Epidermal melanocyte (primary cell): Measurements from ENCODE around the gene MREG.
A peak's percentile ranks its signal among the peaks of the same experiment; 100 is the strongest.

Source experiments
- DNase-seq: peaks from one replicate; pipeline ENCODE4 v3.0.0; 2011; ENCODE audit warnings: low spot score; ENCODE audit not compliant: insufficient read length

MREG gene

DNA sequence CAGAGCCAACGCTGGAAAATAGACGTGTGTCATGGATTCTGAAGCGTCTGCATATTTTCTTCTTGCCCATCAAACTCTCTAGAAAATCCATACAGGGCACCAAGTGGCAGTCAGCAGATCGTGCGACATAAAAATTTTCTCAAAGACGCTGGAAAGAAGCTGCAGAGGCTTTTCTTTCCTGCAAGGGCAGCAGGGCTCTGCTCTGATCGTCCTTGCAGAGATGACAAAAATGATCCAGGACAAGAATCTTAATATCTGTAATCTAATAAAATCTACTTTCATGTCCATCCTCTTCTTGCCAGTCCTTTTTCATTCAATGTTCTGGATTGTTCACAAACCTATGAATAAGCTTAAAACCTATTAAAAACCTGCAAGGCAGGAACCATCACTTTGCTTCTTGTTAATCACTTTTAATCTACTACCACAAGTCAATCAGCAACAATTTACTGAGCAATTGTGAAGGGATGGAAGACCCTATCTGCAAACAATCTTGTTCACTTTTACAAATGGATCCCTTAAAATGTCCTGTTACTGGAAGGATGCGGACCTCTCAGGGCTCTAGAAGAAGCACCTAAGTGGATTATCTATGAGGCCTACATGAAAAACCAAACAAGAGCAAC is 93.6 kb downstream of the MREG start:
- DNase-seq = no peak

DNA sequence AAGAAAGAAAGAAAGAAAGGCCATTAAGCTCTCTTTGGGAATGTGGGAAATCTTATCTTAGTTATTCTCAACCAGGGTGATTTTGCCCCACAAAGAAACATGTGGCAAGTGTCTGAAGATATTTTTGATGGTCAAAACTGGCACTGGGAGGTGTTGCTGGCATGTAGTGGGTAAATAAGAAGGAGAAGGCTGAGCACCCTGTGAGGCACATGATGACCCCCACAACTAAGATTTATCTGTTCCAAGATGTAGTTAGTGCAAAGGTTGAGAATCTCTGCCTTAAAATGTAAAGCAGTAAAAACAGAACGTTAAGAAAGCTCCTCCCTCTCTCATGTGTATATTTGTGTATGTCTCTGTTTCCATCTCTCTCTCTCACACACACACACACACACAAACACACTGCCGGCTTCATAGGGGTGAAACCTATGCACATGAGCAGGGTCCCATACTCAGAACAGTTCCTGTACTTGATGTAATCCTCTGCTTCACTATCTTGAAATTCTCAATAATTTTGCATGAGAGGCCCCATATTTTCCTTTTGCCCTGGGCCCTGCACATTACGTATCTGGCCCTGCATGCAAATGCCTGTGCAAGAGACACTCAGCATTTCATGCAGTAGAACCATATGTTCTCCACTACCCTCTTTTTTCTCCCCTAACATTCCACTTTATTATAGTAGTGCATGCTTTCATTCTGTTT is 94.3 kb downstream of the MREG start:
- DNase-seq = no peak

DNA sequence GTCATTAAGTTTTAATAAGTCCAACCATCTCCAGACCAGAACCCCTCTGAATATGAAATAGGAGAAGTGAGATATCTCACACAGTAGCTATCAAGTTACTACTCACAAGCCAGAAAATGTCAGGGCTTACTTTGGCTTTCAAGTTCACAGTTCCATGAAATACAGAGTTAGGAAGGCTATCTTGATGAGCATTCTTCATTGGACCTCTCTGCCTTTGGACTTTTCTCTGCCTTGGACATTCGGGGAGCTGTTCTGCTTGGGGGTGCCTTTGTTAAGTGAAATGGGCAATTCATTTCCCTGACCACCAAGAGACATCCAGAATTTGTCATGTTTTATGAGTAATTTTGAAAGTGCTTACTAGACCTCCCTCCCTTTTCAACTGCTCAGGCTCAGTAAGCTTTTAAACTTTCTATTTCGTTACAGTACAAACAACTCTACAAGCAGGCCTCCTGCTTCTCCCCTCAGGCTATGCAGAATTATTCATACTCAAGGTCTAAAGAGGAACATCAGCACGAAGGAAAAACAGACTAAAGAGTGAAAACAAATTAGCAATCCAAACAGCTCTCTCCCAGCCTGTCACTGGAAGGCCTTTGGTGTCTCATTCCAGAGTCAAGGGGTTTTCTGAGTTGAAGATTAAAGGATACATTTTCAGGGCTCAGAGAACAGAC is 95.3 kb downstream of the MREG start:
- no peak for DNase-seq

DNA sequence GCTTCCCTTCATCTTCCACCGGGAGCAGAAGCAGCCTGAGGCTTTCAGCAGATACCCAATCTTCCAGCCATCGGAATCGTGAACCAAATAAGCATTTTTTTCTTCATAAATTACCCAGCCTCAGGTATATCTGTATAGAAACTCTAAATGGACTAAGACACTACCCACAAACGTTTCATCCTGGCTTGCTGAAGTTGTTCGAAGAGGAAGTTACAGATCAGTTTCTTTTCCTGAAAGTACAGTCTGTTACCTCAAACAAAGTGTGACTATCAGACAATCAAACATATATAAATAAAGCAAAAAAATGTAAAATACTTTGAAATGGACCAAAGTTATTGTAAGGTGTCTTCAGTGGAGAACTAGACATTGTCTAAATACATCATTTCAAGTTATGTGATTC is 97.9 kb downstream of the MREG start:
- no peak for DNase-seq

DNA sequence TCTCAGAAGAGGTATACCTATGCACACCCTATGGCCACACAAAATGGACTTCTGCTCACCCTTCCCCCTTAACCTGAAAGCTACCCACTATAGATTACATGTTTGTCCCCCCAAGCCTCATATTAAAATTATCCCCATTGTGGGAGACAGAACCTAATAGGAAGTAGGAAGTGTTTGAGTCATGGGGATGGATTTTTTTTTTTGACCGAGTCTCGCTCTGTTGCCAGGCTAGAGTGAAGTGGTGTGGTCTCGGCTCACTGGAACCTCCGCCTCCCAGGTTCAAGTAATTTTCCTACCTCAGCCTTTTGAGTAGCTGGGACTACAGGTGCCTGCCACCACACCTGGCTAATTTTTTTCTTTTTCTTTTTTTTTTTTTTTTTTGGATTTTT is 98.6 kb downstream of the MREG start:
- no peak for DNase-seq

DNA sequence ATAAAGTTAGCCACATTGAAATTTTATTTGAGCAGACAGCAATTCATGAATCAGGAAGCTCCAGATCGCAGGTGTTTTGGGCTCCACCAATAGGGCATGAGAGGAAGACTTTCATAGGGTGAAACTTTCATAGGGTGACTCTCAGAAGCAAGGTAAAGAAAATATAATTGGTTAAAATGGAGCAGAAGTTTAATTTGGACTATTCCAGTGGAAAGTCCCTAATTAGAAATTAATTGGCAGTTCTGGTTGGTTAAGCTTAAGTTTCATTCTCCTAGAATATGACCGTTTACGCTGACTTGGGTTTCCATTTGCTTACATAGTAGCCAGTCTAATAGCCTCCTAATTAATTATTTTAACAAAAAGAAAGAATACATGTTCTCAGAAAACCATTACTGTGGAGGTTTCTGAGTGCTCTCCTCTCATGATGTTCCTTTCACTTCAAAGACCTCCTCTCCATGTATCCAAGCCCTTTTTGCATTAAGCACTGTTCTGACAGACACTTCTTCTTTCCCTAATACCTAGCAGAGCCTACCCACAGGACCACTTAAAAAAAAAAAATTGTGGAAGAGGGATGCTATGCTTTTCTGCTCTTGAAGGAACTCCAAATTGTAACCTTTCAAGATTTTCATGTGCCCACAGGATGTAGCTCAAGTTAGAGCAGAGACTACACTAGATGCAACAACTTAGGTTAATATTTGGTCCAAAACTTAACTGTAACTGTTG is 99.1 kb downstream of the MREG start:
- no peak for DNase-seq

DNA sequence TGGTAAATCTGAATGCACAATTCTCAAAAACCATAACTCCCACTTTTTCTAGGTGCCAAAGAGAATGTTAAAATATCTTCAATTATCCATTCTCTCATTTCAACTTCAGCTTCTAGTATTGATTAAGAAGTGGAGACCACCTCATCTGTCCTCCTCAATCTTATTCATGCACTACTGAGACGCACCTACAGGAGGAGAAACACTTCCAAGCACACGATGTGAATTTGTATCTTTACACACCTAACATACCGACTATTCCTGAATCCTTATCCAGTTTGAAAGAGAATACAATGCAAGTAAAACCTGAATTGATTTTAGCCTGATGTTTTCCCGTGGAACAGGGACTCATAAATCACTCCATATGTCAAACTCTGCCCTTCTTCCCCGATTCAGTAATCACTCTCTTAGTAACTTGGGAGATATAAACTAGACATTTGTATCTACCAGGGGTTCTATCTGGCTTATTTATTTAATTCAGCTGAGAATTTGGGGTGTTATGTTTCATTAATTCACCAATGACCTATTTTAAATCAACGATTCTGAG is 101.0 kb downstream of the MREG start:
- DNase-seq = no peak

DNA sequence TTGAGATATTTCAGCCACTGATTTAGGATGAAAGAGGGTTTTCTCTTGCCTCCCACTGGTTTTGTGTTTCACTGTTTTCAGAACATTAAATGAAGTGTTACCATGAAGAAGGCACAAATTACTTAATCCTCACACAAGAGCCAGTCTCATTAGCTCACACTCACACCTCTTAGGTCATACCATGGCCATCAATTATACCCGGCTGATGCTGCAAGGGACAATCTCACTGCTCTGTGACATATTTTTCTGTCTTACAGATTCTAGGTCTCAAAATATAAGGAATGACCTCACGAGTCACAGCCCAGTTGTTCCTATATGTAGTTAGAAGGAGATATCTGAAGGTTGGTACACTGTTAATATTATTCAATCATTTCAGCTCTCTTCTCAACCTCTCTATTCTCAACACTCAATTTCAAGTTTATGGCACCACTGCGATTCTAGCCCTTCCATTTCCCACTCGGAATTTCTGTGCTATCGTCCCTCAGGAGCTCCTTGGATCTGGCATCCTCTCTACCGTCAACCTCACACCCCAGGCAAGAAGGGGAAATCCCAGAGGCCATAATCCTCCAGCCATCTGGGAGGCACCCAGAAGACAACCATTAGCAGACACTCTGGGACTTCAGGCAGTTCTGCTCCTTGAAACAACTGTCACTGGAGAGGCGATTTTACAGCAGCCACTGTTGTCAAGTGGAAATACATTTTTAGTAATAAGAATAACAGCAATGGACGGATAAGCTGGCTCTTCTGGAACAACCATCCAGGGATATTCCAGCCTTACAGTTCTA is 101.9 kb downstream of the MREG start:
- DNase-seq = no peak

DNA sequence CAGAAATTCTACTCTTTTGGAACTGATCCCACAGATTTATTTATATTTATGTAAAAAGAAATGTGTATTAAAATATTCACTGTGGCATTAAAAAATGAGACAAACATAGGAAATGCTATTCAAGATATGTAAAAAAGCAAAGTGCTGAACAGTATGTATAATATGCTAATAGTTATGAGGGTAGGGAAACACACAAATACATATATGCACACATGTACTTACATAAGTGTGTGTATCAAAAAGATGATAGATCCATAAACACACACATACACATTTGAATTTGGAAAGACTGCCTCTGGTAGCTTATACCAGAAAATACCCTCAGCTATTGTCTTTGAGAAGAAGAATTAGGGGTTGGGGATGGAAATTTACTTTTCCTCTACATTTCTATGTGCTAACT is 103.2 kb downstream of the MREG start:
- DNase-seq = no peak

DNA sequence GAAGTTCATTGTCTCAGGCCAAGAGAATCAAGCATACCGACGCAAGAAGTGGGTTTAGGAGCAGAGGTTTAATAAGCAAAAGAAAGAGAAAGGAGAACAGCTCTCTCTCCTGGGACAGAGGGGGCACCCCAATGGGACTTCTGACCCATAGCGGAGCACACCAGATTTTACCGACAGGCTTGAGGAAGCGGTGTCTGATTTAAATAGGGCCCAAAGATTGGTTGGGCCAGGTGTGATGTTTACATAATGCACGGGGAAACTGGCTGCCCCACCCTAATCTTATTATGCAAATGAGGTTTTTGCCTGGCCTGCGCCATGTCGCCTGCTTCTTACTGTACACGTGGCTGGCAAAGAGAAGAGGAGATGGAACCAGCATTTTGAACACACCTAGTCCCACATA is 106.2 kb downstream of the MREG start:
- no peak for DNase-seq

DNA sequence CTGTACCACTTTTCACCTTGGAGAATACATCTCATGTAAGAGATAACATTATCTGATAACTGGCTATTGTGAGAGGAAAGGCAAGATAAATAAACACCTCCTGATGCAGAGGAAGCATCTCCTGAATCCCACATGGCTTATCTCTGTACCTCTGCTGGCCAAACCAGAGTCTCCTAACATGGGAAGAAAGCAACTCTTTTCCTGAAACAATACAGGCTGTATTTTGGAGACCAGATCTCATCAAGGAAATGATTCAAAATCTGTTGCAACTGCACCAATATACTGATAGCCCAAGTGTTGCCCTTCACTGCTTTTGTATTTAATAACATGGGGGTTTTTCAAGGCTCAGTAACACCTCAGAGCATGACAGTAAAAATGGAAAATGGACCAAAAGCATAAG is 106.9 kb downstream of the MREG start:
- DNase-seq = no peak

DNA sequence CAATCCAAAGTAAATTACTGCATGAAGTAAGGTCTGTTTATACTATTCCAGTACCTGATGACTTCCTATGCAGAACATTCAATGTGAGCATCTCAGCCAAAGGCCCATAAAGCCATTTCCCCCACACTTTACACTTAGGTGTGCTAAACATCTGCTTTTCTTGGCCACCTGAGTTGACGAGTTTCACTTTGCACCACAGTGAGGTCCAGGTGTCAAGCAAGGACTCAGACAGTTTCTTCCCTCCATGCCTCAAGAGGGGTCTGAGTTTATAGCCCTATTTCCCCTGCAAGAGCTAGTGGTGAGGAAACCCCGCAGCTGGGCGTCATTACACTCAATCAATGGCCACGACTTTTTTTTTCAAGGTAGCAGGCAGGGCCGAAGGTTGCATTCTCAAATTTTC is 107.7 kb downstream of the MREG start:
- no peak for DNase-seq

DNA sequence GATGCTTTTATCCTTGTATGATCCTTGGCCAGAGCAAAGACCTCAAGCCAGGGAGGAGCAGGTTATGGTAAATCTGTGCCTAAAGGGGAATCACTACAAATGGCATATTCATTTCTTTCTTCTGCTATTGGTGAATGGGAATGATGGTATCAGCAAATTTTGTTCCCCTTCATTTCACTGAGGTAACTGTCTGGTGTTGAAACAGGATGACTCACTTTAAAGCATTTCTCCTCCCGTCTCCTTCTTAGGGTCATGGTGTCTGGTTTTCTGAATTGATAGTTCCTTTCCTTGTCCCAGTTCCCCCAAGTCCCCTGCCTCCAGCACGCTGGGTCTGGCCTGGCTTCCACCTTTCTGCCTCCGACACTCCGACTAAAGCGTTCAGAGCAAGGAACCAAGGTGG is 109.2 kb downstream of the MREG start:
- DNase-seq = peak; percentile 27

DNA sequence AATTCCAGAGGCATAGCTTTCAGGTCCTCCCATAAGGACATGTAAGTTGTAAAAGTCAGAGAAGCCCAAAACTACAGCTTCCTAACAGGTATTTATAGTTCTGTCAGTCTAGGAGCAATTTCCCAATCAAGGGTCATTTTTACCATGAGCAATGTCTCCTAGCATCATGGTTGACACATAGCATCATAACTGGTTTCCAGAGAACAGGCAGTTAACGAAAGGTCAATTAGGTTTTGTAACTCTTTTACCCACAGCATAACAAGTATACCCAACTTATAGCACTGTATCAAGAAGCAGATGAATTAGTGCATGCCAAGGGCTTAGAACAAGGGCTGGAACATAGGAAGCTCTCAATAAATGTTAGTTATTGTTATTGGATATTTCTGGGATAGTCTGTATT is 110.1 kb downstream of the MREG start:
- no peak for DNase-seq

DNA sequence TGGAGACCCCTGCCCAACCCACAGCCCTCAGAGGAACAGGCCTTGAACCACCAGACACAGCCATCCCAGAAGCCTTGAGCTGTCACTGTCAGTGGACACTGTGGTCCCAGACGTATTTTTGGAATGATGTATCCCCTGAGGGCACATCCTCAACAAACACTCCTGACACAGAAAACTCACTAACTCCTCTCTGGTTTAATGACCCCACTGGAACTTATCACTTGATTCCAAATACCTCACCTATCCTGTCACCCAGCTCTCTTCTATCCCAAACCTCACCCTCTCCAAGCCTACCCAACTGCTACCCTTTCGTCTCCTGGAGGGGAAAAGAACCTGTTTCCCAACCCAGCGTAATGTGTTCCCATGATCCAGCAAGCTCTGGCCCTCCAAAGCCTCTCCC is 111.6 kb downstream of the MREG start:
- DNase-seq = no peak

DNA sequence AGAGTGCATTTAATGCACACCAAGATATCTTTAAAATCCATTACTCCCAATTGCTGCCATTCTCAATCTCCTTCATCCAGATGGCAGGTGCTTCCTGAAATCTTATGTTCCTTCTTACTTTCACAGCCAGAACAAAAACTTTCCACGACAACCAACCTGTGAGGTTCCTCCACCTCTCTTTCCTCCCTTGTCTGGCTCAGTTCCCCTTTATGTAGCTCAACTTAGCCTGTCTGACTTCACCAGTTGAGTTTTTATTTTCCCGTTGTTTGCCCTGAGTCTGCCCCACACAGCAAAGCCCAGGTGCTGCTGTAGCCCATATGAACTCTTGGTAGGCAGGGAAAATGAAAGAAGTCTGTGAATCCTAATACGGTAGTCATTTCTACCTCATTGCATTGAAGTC is 112.5 kb downstream of the MREG start:
- no peak for DNase-seq

DNA sequence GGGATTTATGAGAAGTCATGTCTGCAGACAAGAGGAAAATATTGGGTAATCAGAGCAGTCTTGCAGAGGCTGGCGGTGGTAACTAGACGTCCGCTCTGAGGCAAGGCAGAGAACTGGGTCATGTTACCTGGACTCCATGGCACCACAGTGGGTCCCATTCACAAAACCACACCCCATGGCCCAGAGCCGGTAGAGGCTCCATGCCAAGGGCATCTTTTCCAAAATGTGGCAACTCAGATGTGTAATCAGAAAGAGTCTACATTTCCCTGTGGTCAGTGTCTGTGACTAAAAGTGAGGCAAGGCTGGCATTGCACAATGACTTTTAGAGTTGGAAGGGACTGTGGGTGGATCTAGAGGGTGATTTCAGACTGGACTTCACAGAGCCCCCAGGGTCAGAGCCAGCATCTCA is 113.1 kb downstream of the MREG start:
- peak; percentile 25 for DNase-seq

DNA sequence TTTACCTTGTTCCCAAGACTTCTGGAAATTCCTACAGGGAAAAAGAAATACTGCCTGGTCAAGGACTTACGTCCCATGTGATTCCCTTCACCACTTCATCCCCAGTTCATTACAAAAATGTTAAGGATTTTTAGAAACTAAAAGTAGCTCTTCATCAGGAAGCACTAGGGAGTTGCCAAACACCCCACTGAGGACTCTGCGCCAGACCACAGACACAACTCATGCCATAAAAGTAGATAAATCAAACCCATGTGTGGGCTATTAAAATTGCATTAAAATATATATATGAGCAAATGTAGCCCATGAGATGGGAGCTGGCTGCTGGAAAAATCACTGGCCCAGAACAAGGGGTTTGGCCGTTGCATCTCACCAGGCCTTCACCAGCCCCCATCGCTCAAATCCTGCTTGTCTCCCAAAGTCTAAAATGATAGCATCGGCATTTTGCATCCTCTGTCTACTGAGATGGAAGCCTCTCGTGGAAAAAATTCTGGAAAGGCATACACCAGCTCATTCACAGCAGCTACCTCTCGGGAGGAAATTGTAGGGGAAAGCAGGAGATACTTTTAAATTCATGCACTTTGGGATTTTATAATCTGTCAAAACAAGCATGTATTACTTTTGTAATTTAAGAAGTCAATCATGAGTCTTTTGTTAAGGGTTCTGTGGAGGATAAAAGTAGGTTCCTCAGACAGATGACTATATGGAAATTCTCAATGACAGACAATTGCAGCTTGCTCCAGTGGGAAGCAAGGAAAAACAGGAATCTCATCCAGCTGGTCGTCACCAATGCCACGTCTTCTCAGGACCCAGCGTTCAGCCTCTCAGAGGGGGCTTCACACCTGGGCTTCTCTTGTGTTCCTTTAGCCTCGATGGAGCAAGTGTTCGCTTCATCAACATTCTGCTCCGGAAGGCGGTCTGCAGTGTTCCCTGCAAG is 113.9 kb downstream of the MREG start:
- peak; percentile 32 for DNase-seq

DNA sequence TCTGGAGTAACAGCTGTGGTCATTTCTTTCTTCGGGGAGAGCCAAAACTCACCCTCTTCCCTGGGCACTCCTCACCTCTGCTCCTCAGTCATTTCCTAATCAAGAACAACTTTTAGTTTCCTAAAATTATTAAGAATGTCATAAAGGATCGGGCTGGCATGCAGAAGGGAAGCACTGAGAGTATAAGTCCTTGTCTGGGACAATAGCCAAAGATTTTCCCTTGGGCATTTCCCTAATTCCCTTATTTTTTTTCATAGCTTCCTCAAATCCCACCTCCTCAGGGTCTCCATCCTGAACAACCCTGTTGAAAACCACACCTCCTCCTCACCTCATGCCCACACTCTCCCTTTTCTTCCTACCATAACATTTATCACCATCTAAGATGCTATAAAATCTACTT is 115.0 kb downstream of the MREG start:
- no peak for DNase-seq

DNA sequence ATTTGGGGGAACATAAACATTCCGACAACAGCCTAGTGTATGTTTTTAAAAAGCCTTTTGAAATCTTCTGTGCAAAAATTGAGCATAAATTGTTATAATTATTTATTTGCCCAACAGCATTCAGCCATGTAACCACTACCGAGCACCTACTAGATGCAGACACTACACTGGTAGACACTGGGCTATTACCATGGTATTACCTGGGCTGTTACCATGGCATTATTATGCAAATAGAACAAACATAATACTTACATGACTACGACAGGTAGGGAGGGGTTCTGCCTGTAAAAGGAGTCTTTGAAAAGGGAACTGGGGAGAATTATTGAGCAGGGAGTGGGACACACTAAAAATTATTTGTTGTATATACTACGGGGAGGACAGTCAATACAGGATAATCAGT is 116.4 kb downstream of the MREG start:
- no peak for DNase-seq
